Panc1 (cell line): Measurements from ENCODE around the gene PITX1.

Experiments used
- CTCF ChIP-seq: fragments of 450-650 bp; IDR thresholded peaks from 2 replicates; pipeline ENCODE4 v1.5.1; 2017; ENCODE audit warnings: mild to moderate bottlenecking
- TCF7L2 ChIP-seq: IDR thresholded peaks from 2 replicates; pipeline ENCODE4 v1.6.1; 2011; ENCODE audit warnings: mild to moderate bottlenecking, low read depth, low read length, inconsistent platforms

DNA sequence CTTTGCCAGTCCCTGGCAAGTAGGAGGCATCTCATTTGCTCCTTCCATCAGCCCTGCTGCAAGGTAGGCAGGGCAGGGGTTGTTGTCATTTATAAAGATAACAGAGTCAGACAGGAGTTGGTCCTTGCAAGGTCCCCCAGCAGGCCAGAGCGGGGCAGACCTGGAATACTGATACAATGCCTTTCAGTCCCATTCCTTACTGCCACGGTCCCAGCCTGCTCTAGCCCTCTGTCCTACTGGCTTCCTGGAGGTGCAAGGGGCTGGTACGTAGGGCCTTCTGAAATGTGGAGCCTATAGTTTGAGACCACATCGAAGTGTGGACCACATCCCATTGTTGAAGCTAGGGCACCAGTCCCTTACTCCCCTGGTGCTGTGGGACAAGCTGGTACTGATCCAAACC, 42.8 kb upstream of the PITX1 start:
- TF ChIP-seq CTCF (no peak), TCF7L2 (no peak)
